BLaER1 treated with 17β-estradiol and CSF1 and Interleukin-3, amounts not matched to agents 10 nM and 100 nM (cell line): ENCODE data around the gene PIH1D1.

ENCODE experiments used
- H3K27ac ChIP-seq, 11 experiments: shearing (Covaris generic); formaldehyde crosslinking; 2 replicates each; pipeline ENCODE4 v1.8.1; 2022
- H3K27me3 ChIP-seq, 11 experiments: shearing (Covaris generic); formaldehyde crosslinking; 2 replicates each; pipeline ENCODE4 v1.8.1; 2022
- H3K36me3 ChIP-seq, 11 experiments: shearing (Covaris generic); formaldehyde crosslinking; 2 replicates each; pipeline ENCODE4 v1.8.1; 2022
- H3K4me1 ChIP-seq, 10 experiments: shearing (Covaris generic); formaldehyde crosslinking; 2 replicates each; pipeline ENCODE4 v1.8.1; 2022
- H3K4me2 ChIP-seq, 11 experiments: shearing (Covaris generic); formaldehyde crosslinking; 2 replicates each; pipeline ENCODE4 v1.8.1; 2022
- H3K4me3 ChIP-seq, 10 experiments: shearing (Covaris generic); formaldehyde crosslinking; 2 replicates each; pipeline ENCODE4 v1.8.1; 2022
- H3K9ac ChIP-seq, 11 experiments: shearing (Covaris generic); formaldehyde crosslinking; 2 replicates each; pipeline ENCODE4 v1.8.1; 2022
- H3K9me3 ChIP-seq, 11 experiments: shearing (Covaris generic); formaldehyde crosslinking; replicated peaks in 1 of 11; 2 replicates each; pipeline ENCODE4 v1.8.1; 2022
- H4K20me1 ChIP-seq, 11 experiments: shearing (Covaris generic); formaldehyde crosslinking; 2 replicates each; pipeline ENCODE4 v1.8.1; 2022
- Cebpa-rat ChIP-seq, 11 experiments: shearing (Covaris generic); IDR thresholded peaks; 2 replicates each; pipeline ENCODE4 v1.8.1; 2022

The PIH1D1 gene

GRCh38 chr19:49438261-49438660 is 13.4 kb downstream of the PIH1D1 start:
- H3K27me3 ChIP-seq: peaks cover 92 to 97% (median 94%) of the 10 kb centered on the region in 11 experiments

GRCh38 chr19:49437231-49437630 is 14.4 kb downstream of the PIH1D1 start:
- H3K9ac ChIP-seq: no peak overlapping the region
- peaks cover 0 to 26% (median 4%) of the 10 kb centered on the region in 11 experiments; a peak in 8 of 22 replicates for H4K20me1 ChIP-seq
- no peak overlapping the region for H3K27ac ChIP-seq
- peaks cover 100% of the 10 kb centered on the region in 11 experiments for H3K27me3 ChIP-seq
- peaks cover 3 to 24% (median 11%) of the 10 kb centered on the region in 11 experiments; a peak in 15 of 22 replicates for H3K9me3 ChIP-seq
- no peaks in the 10 kb centered on the region for H3K36me3 ChIP-seq
- no peak overlapping the region for H3K4me2 ChIP-seq
- TF ChIP-seq Cebpa-rat (IDR thresholded peaks at IDR 0.05): no peak
- no peak overlapping the region for H3K4me3 ChIP-seq
- H3K4me1 ChIP-seq: peaks cover 5 to 19% (median 13%) of the 10 kb centered on the region in 10 experiments; a peak in 17 of 20 replicates

More at GRCh38 chr19:49438261-49438660, 13.4 kb downstream of the PIH1D1 start:
- Histone ChIP-seq H3K4me2 (no peak overlapping the region), H3K9me3 (peaks cover 0 to 15% (median 4%) of the 10 kb centered on the region in 11 experiments; a peak in 7 of 22 replicates), H3K36me3 (no peaks in the 10 kb centered on the region), H4K20me1 (peaks cover 0 to 26% (median 4%) of the 10 kb centered on the region in 11 experiments; a peak in 8 of 22 replicates), H3K27ac (no peak overlapping the region), H3K4me3 (no peak overlapping the region), H3K9ac (no peak overlapping the region), H3K4me1 (peaks cover 6 to 18% (median 15%) of the 10 kb centered on the region in 10 experiments; a peak in 17 of 20 replicates)
- TF ChIP-seq Cebpa-rat (IDR thresholded peaks at IDR 0.05): no peak

- Histone ChIP-seq H4K20me1 (peaks cover 0 to 26% (median 4%) of the 10 kb centered on the region in 11 experiments; a peak in 8 of 22 replicates), H3K36me3 (no peaks in the 10 kb centered on the region), H3K27me3 (peaks cover 100% of the 10 kb centered on the region in 11 experiments), H3K9me3 (peaks cover 4 to 31% (median 18%) of the 10 kb centered on the region in 11 experiments; a peak in 15 of 22 replicates), H3K9ac (no peak overlapping the region), H3K4me2 (no peak overlapping the region), H3K4me1 (peaks cover 0 to 15% (median 6%) of the 10 kb centered on the region in 10 experiments; a peak in 9 of 20 replicates), H3K4me3 (no peak overlapping the region), H3K27ac (no peak overlapping the region)
- no peak for TF ChIP-seq Cebpa-rat (IDR thresholded peaks at IDR 0.05)
These were observed 15.1 kb downstream of the PIH1D1 start for GRCh38 chr19:49436381-49437017.

- Histone ChIP-seq H3K4me3 (no peak overlapping the region), H4K20me1 (peaks cover 0 to 20% (median 3%) of the 10 kb centered on the region in 11 experiments; a peak in 8 of 22 replicates), H3K4me2 (no peak overlapping the region), H3K9ac (no peak overlapping the region), H3K27ac (no peak overlapping the region), H3K4me1 (peaks cover 0 to 15% (median 7%) of the 10 kb centered on the region in 10 experiments; a peak in 7 of 20 replicates), H3K9me3 (peaks cover 4 to 35% (median 18%) of the 10 kb centered on the region in 11 experiments; a peak in 15 of 22 replicates), H3K27me3 (peaks cover 100% of the 10 kb centered on the region in 11 experiments), H3K36me3 (no peaks in the 10 kb centered on the region)
- TF ChIP-seq Cebpa-rat (IDR thresholded peaks at IDR 0.05): no peak
These were observed 15.9 kb downstream of the PIH1D1 start for GRCh38 chr19:49435670-49436069.

- Histone ChIP-seq H3K27me3 (peaks cover 100% of the 10 kb centered on the region in 11 experiments), H3K4me2 (no peak overlapping the region)
These were observed 16.6 kb downstream of the PIH1D1 start for GRCh38 chr19:49434907-49435583.

GRCh38 chr19:49433240-49433901 is 18.2 kb downstream of the PIH1D1 start:
- peaks cover 4 to 35% (median 18%) of the 10 kb centered on the region in 11 experiments; a peak in 15 of 22 replicates for H3K9me3 ChIP-seq
- peaks cover 0 to 23% (median 11%) of the 10 kb centered on the region in 10 experiments; a peak in 14 of 20 replicates for H3K4me1 ChIP-seq
- peaks cover 100% of the 10 kb centered on the region in 11 experiments for H3K27me3 ChIP-seq
- TF ChIP-seq Cebpa-rat (IDR thresholded peaks at IDR 0.05): no peak
- H3K9ac ChIP-seq: no peak overlapping the region
- H3K4me2 ChIP-seq: no peak overlapping the region
- no peaks in the 10 kb centered on the region for H3K36me3 ChIP-seq
- H3K27ac ChIP-seq: no peak overlapping the region
- peaks cover 0 to 12% (median 0%) of the 10 kb centered on the region in 11 experiments; a peak in 5 of 22 replicates for H4K20me1 ChIP-seq
- no peak overlapping the region for H3K4me3 ChIP-seq

More at GRCh38 chr19:49434907-49435583, 16.6 kb downstream of the PIH1D1 start:
- H3K4me1 ChIP-seq: peaks cover 0 to 19% (median 9%) of the 10 kb centered on the region in 10 experiments; a peak in 8 of 20 replicates
- H3K9me3 ChIP-seq: peaks cover 4 to 35% (median 18%) of the 10 kb centered on the region in 11 experiments; a peak in 15 of 22 replicates
- peaks cover 0 to 13% (median 0%) of the 10 kb centered on the region in 11 experiments; a peak in 6 of 22 replicates for H4K20me1 ChIP-seq
- no peak overlapping the region for H3K4me3 ChIP-seq
- H3K36me3 ChIP-seq: no peaks in the 10 kb centered on the region
- no peak overlapping the region for H3K9ac ChIP-seq
- H3K27ac ChIP-seq: no peak overlapping the region
- no peak for TF ChIP-seq Cebpa-rat (IDR thresholded peaks at IDR 0.05)

GRCh38 chr19:49432141-49433073 is 19.2 kb downstream of the PIH1D1 start:
- Histone ChIP-seq H3K9me3 (peaks cover 4 to 35% (median 18%) of the 10 kb centered on the region in 11 experiments; a peak in 15 of 22 replicates), H4K20me1 (peaks cover 0 to 10% (median 0%) of the 10 kb centered on the region in 11 experiments; a peak in 4 of 22 replicates), H3K36me3 (no peaks in the 10 kb centered on the region), H3K9ac (no peak overlapping the region), H3K4me1 (peaks cover 8 to 32% (median 20%) of the 10 kb centered on the region in 10 experiments; a peak in 17 of 20 replicates), H3K27me3 (peaks cover 100% of the 10 kb centered on the region in 11 experiments), H3K27ac (no peak overlapping the region), H3K4me3 (0 out of 20 replicates have a peak overlapping the region, but pooled peaks of 1 of the 10 experiments have one; percentile 7), H3K4me2 (peak overlapping the region in 1 of 11 experiments; percentile 17; a peak in 1 of 22 replicates)
- no peak for TF ChIP-seq Cebpa-rat (IDR thresholded peaks at IDR 0.05)
